ENCODE results near the gene EXOSC1.

DNA sequence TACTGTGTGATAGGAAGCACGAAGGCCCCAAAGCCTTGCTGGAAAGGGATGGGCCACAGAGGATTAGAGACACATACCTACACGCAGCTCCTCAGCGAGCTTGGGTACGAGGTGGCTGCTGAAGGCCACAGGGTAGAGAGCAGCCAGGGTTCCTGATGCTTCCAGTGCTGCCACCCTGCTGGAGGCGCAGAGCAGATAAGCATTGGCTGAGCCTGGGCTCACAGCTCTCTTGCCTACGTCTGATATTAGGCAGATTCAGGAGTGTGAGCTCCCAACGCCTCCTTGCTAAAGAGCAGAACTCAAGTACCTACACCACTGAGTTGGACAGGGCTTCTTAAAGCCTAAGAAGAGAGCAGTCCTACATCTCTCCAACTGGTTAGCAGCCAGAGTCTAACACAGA is 20.2 kb upstream of the EXOSC1 start:
- TF ChIP-seq GATA3 (IDR thresholded peaks at IDR 0.05; ENCODE audit: low read depth, low read length), result no peak
- TF ChIP-seq GATA2 (IDR thresholded peaks at IDR 0.05; ENCODE audit: low read depth, low read length), result no peak

All from SH-SY5Y (cell line).